BLaER1 (cell line): ENCODE measurements around the gene EMSY.
"Not testable (repeated sequence)": the region's sequence is repeated elsewhere in the genome, so short reads cannot be mapped to it uniquely, and the experiment has no call there.

ENCODE experiments used
- H3K27ac ChIP-seq: shearing (Covaris generic); formaldehyde crosslinking; 2 replicates; pipeline ENCODE4 v1.8.1; 2022
- H3K27me3 ChIP-seq: shearing (Covaris generic); formaldehyde crosslinking; 2 replicates; pipeline ENCODE4 v1.8.1; 2022
- H3K36me3 ChIP-seq: shearing (Covaris generic); formaldehyde crosslinking; 2 replicates; pipeline ENCODE4 v1.8.1; 2022
- H3K4me1 ChIP-seq: shearing (Covaris generic); formaldehyde crosslinking; 2 replicates; pipeline ENCODE4 v1.8.1; 2022
- H3K4me2 ChIP-seq: shearing (Covaris generic); formaldehyde crosslinking; 2 replicates; pipeline ENCODE4 v1.8.1; 2022
- H3K4me3 ChIP-seq: shearing (Covaris generic); formaldehyde crosslinking; 2 replicates; pipeline ENCODE4 v1.8.1; 2022
- H3K9ac ChIP-seq: shearing (Covaris generic); formaldehyde crosslinking; 2 replicates; pipeline ENCODE4 v1.8.1; 2022
- H3K9me3 ChIP-seq: shearing (Covaris generic); formaldehyde crosslinking; 2 replicates; pipeline ENCODE4 v1.8.1; 2022
- H4K20me1 ChIP-seq: shearing (Covaris generic); formaldehyde crosslinking; 2 replicates; pipeline ENCODE4 v1.8.1; 2022
- Cebpa-rat ChIP-seq: shearing (Covaris generic); IDR thresholded peaks from 2 replicates; pipeline ENCODE4 v1.8.1; 2022

Gene EMSY

GRCh38 chr11:76592025-76592914 is 147.5 kb downstream of the EMSY start:
- Histone ChIP-seq H3K9me3 (no peaks in the 10 kb centered on the region), H3K9ac (no peak overlapping the region), H3K4me3 (no peak overlapping the region), H3K4me2 (no peak overlapping the region), H3K36me3 (no peaks in the 10 kb centered on the region), H3K27ac (no peak overlapping the region), H3K4me1 (peaks cover 20% of the 10 kb centered on the region), H4K20me1 (no peaks in the 10 kb centered on the region), H3K27me3 (no peaks in the 10 kb centered on the region)
- TF ChIP-seq Cebpa-rat: no peak

GRCh38 chr11:76592961-76593360 is 148.1 kb downstream of the EMSY start:
- Histone ChIP-seq H3K9ac (no peak overlapping the region), H3K4me3 (no peak overlapping the region), H3K36me3 (no peaks in the 10 kb centered on the region), H3K27ac (no peak overlapping the region), H3K4me2 (no peak overlapping the region), H3K27me3 (no peaks in the 10 kb centered on the region), H3K9me3 (no peaks in the 10 kb centered on the region), H4K20me1 (no peaks in the 10 kb centered on the region), H3K4me1 (peaks cover 17% of the 10 kb centered on the region)
- TF ChIP-seq Cebpa-rat: no peak

- not testable (repeated sequence) for H3K9ac ChIP-seq, H3K4me2 ChIP-seq, H3K4me3 ChIP-seq, H3K36me3 ChIP-seq, H4K20me1 ChIP-seq, H3K9me3 ChIP-seq, H3K27me3 ChIP-seq, H3K4me1 ChIP-seq, H3K27ac ChIP-seq
Observed at GRCh38 chr11:76595091-76595490, 150.3 kb downstream of the EMSY start.

GRCh38 chr11:76596652-76597051 is 151.8 kb downstream of the EMSY start:
- Histone ChIP-seq H3K27ac (no peak overlapping the region), H3K36me3 (no peaks in the 10 kb centered on the region), H4K20me1 (no peaks in the 10 kb centered on the region), H3K9me3 (no peaks in the 10 kb centered on the region), H3K4me1 (peaks cover 8% of the 10 kb centered on the region), H3K9ac (no peak overlapping the region), H3K27me3 (no peaks in the 10 kb centered on the region; the same call in 1 of the 2 replicates), H3K4me2 (no peak overlapping the region), H3K4me3 (no peak overlapping the region)
- TF ChIP-seq Cebpa-rat: no peak

- no peaks in the 10 kb centered on the region for H3K9me3 ChIP-seq
- no peaks in the 10 kb centered on the region for H4K20me1 ChIP-seq
- no peak overlapping the region for H3K9ac ChIP-seq
- peaks cover 20% of the 10 kb centered on the region for H3K4me1 ChIP-seq
- no peak overlapping the region for H3K4me2 ChIP-seq
- TF ChIP-seq Cebpa-rat: no peak
- no peaks in the 10 kb centered on the region for H3K36me3 ChIP-seq
- no peak overlapping the region for H3K27ac ChIP-seq
- no peaks in the 10 kb centered on the region; the same call in 1 of the 2 replicates for H3K27me3 ChIP-seq
- H3K4me3 ChIP-seq: no peak overlapping the region
Observed at GRCh38 chr11:76597533-76598425, 153.0 kb downstream of the EMSY start.

GRCh38 chr11:76598426-76598839 is 153.6 kb downstream of the EMSY start:
- no peak overlapping the region for H3K4me2 ChIP-seq
- no peaks in the 10 kb centered on the region; the same call in 1 of the 2 replicates for H3K27me3 ChIP-seq
- H3K4me3 ChIP-seq: no peak overlapping the region
- H3K4me1 ChIP-seq: peaks cover 26% of the 10 kb centered on the region
- no peak for TF ChIP-seq Cebpa-rat
- H3K9me3 ChIP-seq: no peaks in the 10 kb centered on the region
- no peaks in the 10 kb centered on the region for H4K20me1 ChIP-seq
- no peak overlapping the region for H3K27ac ChIP-seq
- H3K9ac ChIP-seq: no peak overlapping the region
- no peaks in the 10 kb centered on the region for H3K36me3 ChIP-seq

- H3K9ac ChIP-seq: no peak overlapping the region
- H4K20me1 ChIP-seq: no peaks in the 10 kb centered on the region
- no peak overlapping the region for H3K27ac ChIP-seq
- peaks cover 28% of the 10 kb centered on the region for H3K4me1 ChIP-seq
- no peaks in the 10 kb centered on the region for H3K9me3 ChIP-seq
- H3K4me2 ChIP-seq: no peak overlapping the region
- peaks cover 6% of the 10 kb centered on the region for H3K27me3 ChIP-seq
- H3K36me3 ChIP-seq: no peaks in the 10 kb centered on the region
- no peak for TF ChIP-seq Cebpa-rat
- H3K4me3 ChIP-seq: no peak overlapping the region
Observed at GRCh38 chr11:76599041-76600013, 154.5 kb downstream of the EMSY start.

GRCh38 chr11:76600124-76600655 is 155.4 kb downstream of the EMSY start:
- Histone ChIP-seq H3K4me2 (no peak overlapping the region), H3K4me3 (no peak overlapping the region), H3K27me3 (peaks cover 6% of the 10 kb centered on the region), H3K36me3 (no peaks in the 10 kb centered on the region), H3K4me1 (peaks cover 28% of the 10 kb centered on the region), H3K9ac (no peak overlapping the region), H3K27ac (no peak overlapping the region), H4K20me1 (no peaks in the 10 kb centered on the region), H3K9me3 (no peaks in the 10 kb centered on the region)
- no peak for TF ChIP-seq Cebpa-rat

- H3K36me3 ChIP-seq: no peaks in the 10 kb centered on the region
- H3K4me3 ChIP-seq: no peak overlapping the region
- no peaks in the 10 kb centered on the region for H3K9me3 ChIP-seq
- no peak overlapping the region for H3K9ac ChIP-seq
- H3K27ac ChIP-seq: no peak overlapping the region
- peaks cover 28% of the 10 kb centered on the region for H3K4me1 ChIP-seq
- H3K27me3 ChIP-seq: peaks cover 6% of the 10 kb centered on the region
- no peak for TF ChIP-seq Cebpa-rat
- H4K20me1 ChIP-seq: no peaks in the 10 kb centered on the region
- H3K4me2 ChIP-seq: no peak overlapping the region
Observed at GRCh38 chr11:76601272-76601671, 156.5 kb downstream of the EMSY start.
